PC-9 (cell line): ENCODE measurements around the gene C1R. TPM values are rescaled to one million over a fixed set of nuclear protein-coding genes. Genes with fewer than 3 reads are reported as not detected.

Experiments used
- BruUV-seq: library from RNA; stranded (reverse); fragments of 400-500 nt; replicated peaks from 2 replicates; lab custom pipeline; 2021; lab: Mats Ljungman, UMichigan
- CTCF ChIA-PET: fragments of 300-600 bp; sonication (Branson Sonifier 250); formaldehyde crosslinking; loops from one replicate; lab custom pipeline; 2022; ENCODE audit warnings: antibody characterized with exemption; lab: Charles Lee
- POLR2A ChIA-PET: fragments of 300-600 bp; sonication (Branson Sonifier 250); formaldehyde crosslinking; loops from one replicate; lab custom pipeline; 2022; ENCODE audit warnings: antibody characterized with exemption; ENCODE audit not compliant: unreplicated experiment; lab: Charles Lee
- DNase-seq, 2 experiments: peaks; one replicate each; pipeline versions ENCODE4 v3.0.0 to v3.0.0-alpha.2; 2015 to 2022; ENCODE audit warnings: mixed read lengths in 1 of 2
- H2AFZ ChIP-seq: fragments of 200-600 bp; sonication (generic); 2 replicates; pipeline ENCODE4 v1.8.1; 2017; ENCODE audit warnings: antibody characterized with exemption
- H3F3A ChIP-seq: fragments of 200-600 bp; sonication (generic); 2 replicates; pipeline ENCODE4 v1.8.1; 2017; ENCODE audit warnings: antibody characterized with exemption, mild to moderate bottlenecking, low read depth; ENCODE audit not compliant: insufficient read depth
- H3K27ac ChIP-seq: fragments of 200-600 bp; sonication (generic); 2 replicates; pipeline ENCODE4 v1.6.1; 2016; ENCODE audit warnings: mixed run types
- H3K27me3 ChIP-seq: fragments of 200-600 bp; sonication (generic); 2 replicates; pipeline ENCODE4 v1.6.1; 2016; ENCODE audit warnings: low read depth, mixed run types; ENCODE audit not compliant: insufficient read depth
- H3K36me3 ChIP-seq: fragments of 200-600 bp; sonication (generic); 2 replicates; pipeline ENCODE4 v1.6.1; 2016; ENCODE audit warnings: low read depth, mixed run types
- H3K4me1 ChIP-seq: fragments of 200-600 bp; sonication (generic); replicated peaks from 2 replicates; pipeline ENCODE4 v1.6.1; 2016; ENCODE audit warnings: mixed run types; ENCODE audit not compliant: insufficient read depth
- H3K4me2 ChIP-seq: fragments of 200-600 bp; sonication (generic); 2 replicates; pipeline ENCODE4 v1.6.1; 2017; ENCODE audit warnings: mixed run types
- H3K4me3 ChIP-seq: fragments of 200-600 bp; sonication (generic); 2 replicates; pipeline ENCODE4 v1.6.1; 2016; ENCODE audit warnings: mixed run types
- H3K79me2 ChIP-seq: fragments of 200-600 bp; sonication (generic); 2 replicates; pipeline ENCODE4 v1.6.1; 2017; ENCODE audit warnings: low read depth, mixed run types
- H3K9me2 ChIP-seq: fragments of 200-600 bp; sonication (generic); 2 replicates; pipeline ENCODE4 v1.8.1; 2017; ENCODE audit warnings: mild to moderate bottlenecking; ENCODE audit not compliant: insufficient read depth
- H3K9me3 ChIP-seq: fragments of 200-600 bp; sonication (generic); 2 replicates; pipeline ENCODE4 v1.8.1; 2016; ENCODE audit warnings: low read depth; ENCODE audit not compliant: insufficient read depth
- H4K20me1 ChIP-seq: fragments of 200-600 bp; sonication (generic); 2 replicates; pipeline ENCODE4 v1.8.1; 2017; ENCODE audit not compliant: insufficient read depth
- CTCF ChIP-seq: fragments of 200-600 bp; sonication (generic); conservative IDR thresholded peaks from 2 replicates; pipeline ENCODE4 v1.6.1; 2017; ENCODE audit warnings: mixed run types, antibody characterized with exemption, mild to moderate bottlenecking, moderate library complexity
- EZH2 ChIP-seq: fragments of 200-600 bp; sonication (generic); IDR thresholded peaks from 2 replicates; pipeline ENCODE4 v1.8.0; 2017; ENCODE audit warnings: antibody characterized with exemption, low read depth
- intact Hi-C: fragments of 100-400 bp; cut with micrococcal nuclease; formaldehyde crosslinking; loops from one replicate; pipeline ENCODE4 v1.10.0; 2022; ENCODE audit not compliant: unreplicated experiment
- total RNA-seq: library from RNA; stranded (reverse); gene quantifications from 2 replicates; pipeline ENCODE4 v1.2.3, GENCODE V29; 2021

Gene C1R
- total RNA-seq, 1 experiment from 2014 or later, result 24.0 TPM

GRCh38 chr12:7091171-7091570 lies 1.1 kb downstream of the C1R start:
- CTCF ChIA-PET, result interaction anchor here (0.6 to 1.3 kb wide), 4 partner anchors 11 to 102 kb away, joined by 3 to 11 read pairs (median 3); partner anchors contain the start of genes C1S and LPCAT3
- H4K20me1 ChIP-seq, result no peaks in the 10 kb centered on the region
- intact Hi-C loops, result loop anchor here (5.0 kb wide), 1 partner anchor 219 kb away; the partner anchor contains the start of gene SPSB2
- no peak overlapping the region for H3K4me3 ChIP-seq
- H3K9me2 ChIP-seq, result no peaks in the 10 kb centered on the region
- H3K4me2 ChIP-seq, result no peak overlapping the region
- no peak for DNase-seq
- peaks cover 3% of the 10 kb centered on the region; the same call in 1 of the 2 replicates for H3F3A ChIP-seq
- H3K4me1 ChIP-seq, result no peaks in the 10 kb centered on the region
- H3K9me3 ChIP-seq, result no peaks in the 10 kb centered on the region
- H3K36me3 ChIP-seq, result no peaks in the 10 kb centered on the region
- POLR2A ChIA-PET, result interaction anchor here (1.2 kb wide), 1 partner anchor 17 kb away, joined by 5 read pairs; no protein-coding TSS in a partner anchor
- no peak overlapping the region for H3K27ac ChIP-seq
- H3K79me2 ChIP-seq, result no peaks in the 10 kb centered on the region
- H2AFZ ChIP-seq, result no peak overlapping the region
- no TSS peak for BruUV-seq
- no peaks in the 10 kb centered on the region for H3K27me3 ChIP-seq
- TF ChIP-seq CTCF (no peak), EZH2 (no peak)

GRCh38 chr12:7090222-7090998 lies 1.8 kb downstream of the C1R start:
- H3K27ac ChIP-seq, result no peak overlapping the region
- no peak overlapping the region for H2AFZ ChIP-seq
- no peaks in the 10 kb centered on the region for H4K20me1 ChIP-seq
- no peak overlapping the region for H3K4me3 ChIP-seq
- intact Hi-C loops, result loop anchor here (5.0 kb wide), 1 partner anchor 218 kb away; the partner anchor contains the start of gene SPSB2
- H3K36me3 ChIP-seq, result no peaks in the 10 kb centered on the region
- no peaks in the 10 kb centered on the region for H3K4me1 ChIP-seq
- H3K4me2 ChIP-seq, result no peak overlapping the region
- TF ChIP-seq EZH2, result no peak
- no peak for TF ChIP-seq CTCF
- H3K27me3 ChIP-seq, result no peaks in the 10 kb centered on the region
- H3K9me2 ChIP-seq, result no peaks in the 10 kb centered on the region
- no peak for DNase-seq
- no peaks in the 10 kb centered on the region; the same call in 1 of the 2 replicates for H3F3A ChIP-seq
- POLR2A ChIA-PET, result interaction anchor here (1.2 kb wide), 1 partner anchor 18 kb away, joined by 5 read pairs; no protein-coding TSS in a partner anchor
- BruUV-seq, result no TSS peak
- H3K79me2 ChIP-seq, result no peaks in the 10 kb centered on the region
- H3K9me3 ChIP-seq, result no peaks in the 10 kb centered on the region; the same call in 1 of the 2 replicates
- CTCF ChIA-PET, result interaction anchor here (0.6 to 1.3 kb wide), 4 partner anchors 11 to 221 kb away, joined by 3 to 11 read pairs (median 4); partner anchors contain the start of genes C1S and LPCAT3

GRCh38 chr12:7089196-7089871 lies 2.9 kb downstream of the C1R start:
- TF ChIP-seq EZH2 (no peak), CTCF (no peak)
- H3K9me2 ChIP-seq, result no peaks in the 10 kb centered on the region
- H3K27ac ChIP-seq, result no peak overlapping the region
- CTCF ChIA-PET, result interaction anchor here (0.7 to 1.1 kb wide), 3 partner anchors 10 to 220 kb away, joined by 3 to 4 read pairs (median 4); no protein-coding TSS in a partner anchor
- H3F3A ChIP-seq, result no peaks in the 10 kb centered on the region; the same call in 1 of the 2 replicates
- H3K4me1 ChIP-seq, result no peaks in the 10 kb centered on the region
- H3K36me3 ChIP-seq, result no peaks in the 10 kb centered on the region
- H3K27me3 ChIP-seq, result no peaks in the 10 kb centered on the region
- intact Hi-C loops, result no loop called here
- no peak overlapping the region for H3K4me3 ChIP-seq
- H3K79me2 ChIP-seq, result no peaks in the 10 kb centered on the region
- DNase-seq, result no peak
- no peaks in the 10 kb centered on the region; the same call in 1 of the 2 replicates for H3K9me3 ChIP-seq
- POLR2A ChIA-PET, result interaction anchor here (0.6 kb wide), 1 partner anchor 238 kb away, joined by 3 read pairs; the partner anchor contains the start of gene USP5
- no peaks in the 10 kb centered on the region for H4K20me1 ChIP-seq
- H3K4me2 ChIP-seq, result no peak overlapping the region
- BruUV-seq, result no TSS peak
- no peak overlapping the region for H2AFZ ChIP-seq
